Measurements from ENCODE around the gene CORO1C. TPM values are rescaled to one million over a fixed set of nuclear protein-coding genes. Genes with fewer than 3 reads are reported as not detected.

The CORO1C gene
- total and polyA plus RNA-seq, 2 donors (not counting 3 experiments of a cell fraction or from before 2014, with no cell fraction given): 150 to 240 TPM

GRCh38 chr12:108646600-108647579, 84.4 kb downstream of the CORO1C start:
- BruUV-seq (replicated peaks): no TSS peak
- peak; percentile 38 for FAIRE-seq

More at GRCh38 chr12:108646600-108647579, 84.4 kb downstream of the CORO1C start:
- Histone ChIP-seq H3K36me3 (ENCODE audit: control insufficient read depth in 2 of 2, extremely low read depth in 1 of 2, insufficient read depth in 2 of 2, low read length in 2 of 2) (peaks cover 4 to 16% of the 10 kb centered on the region in 2 experiments), H3K9ac (replicated peaks; ENCODE audit: extremely low read depth, insufficient read depth, low read length) (peak overlapping the region; percentile 28), H3K79me2 (ENCODE audit: control insufficient read depth, insufficient read depth, low read length) (no peaks in the 10 kb centered on the region), H4K20me1 (replicated peaks; ENCODE audit: control insufficient read depth, extremely low read depth, insufficient read depth, low read length) (no peaks in the 10 kb centered on the region), H3K4me1 (ENCODE audit: control insufficient read depth, extremely low read depth, insufficient read depth, low read length) (peaks cover 62% of the 10 kb centered on the region), H2AFZ (ENCODE audit: low read depth, low read length) (no peak overlapping the region), H3K27me3 (ENCODE audit: control insufficient read depth in 2 of 2, insufficient read depth in 2 of 2, low read length in 2 of 2) (no peaks in the 10 kb centered on the region), H3K9me1 (replicated peaks; ENCODE audit: control insufficient read depth, extremely low read depth, insufficient read depth, low read length) (no peaks in the 10 kb centered on the region), H3K4me2 (ENCODE audit: insufficient read depth, low read length) (peak overlapping the region; percentile 51), H3K27ac (ENCODE audit: insufficient read depth, low read depth, low read length) (peak overlapping the region; percentile 54), H3K4me3 (replicated peaks in 1 of 3; ENCODE audit: insufficient read depth in 1 of 3, low read depth in 1 of 3, low read length in 3 of 3) (no peak overlapping the region), H3K9me3 (replicated peaks; ENCODE audit: control insufficient read depth, insufficient read depth, low read length) (no peaks in the 10 kb centered on the region)
- TF ChIP-seq POLR2AphosphoS5 (IDR thresholded peaks at IDR 0.05; ENCODE audit: insufficient read depth, low read depth, low read length) (no peak), MAX (IDR thresholded peaks at IDR 0.05; ENCODE audit: insufficient read depth, insufficient read length) (peak; percentile 54), MYC (IDR thresholded peaks at IDR 0.05; ENCODE audit: low read depth, low read length) (no peak), GATA2 (IDR thresholded peaks at IDR 0.05; ENCODE audit: insufficient read depth, insufficient read length, low read depth, low read length) (peak; percentile 51), FOS (IDR thresholded peaks at IDR 0.05; ENCODE audit: borderline replicate concordance, insufficient read depth, low read length) (peak; percentile 46), JUN (IDR thresholded peaks at IDR 0.05; ENCODE audit: borderline replicate concordance, insufficient read depth, insufficient read length, low read depth) (peak; percentile 22), CTCF (IDR thresholded peaks at IDR 0.05; ENCODE audit: extremely low read depth in 1 of 2, insufficient read depth in 1 of 2, low read depth in 1 of 2, low read length in 2 of 2) (no peak), EZH2 (IDR thresholded peaks at IDR 0.05; ENCODE audit: borderline replicate concordance, low read depth, low read length, severe bottlenecking) (no peak)
- intact Hi-C loops (cut with micrococcal nuclease): loop anchor here (5.0 kb wide), 1 partner anchor 205 kb away; no protein-coding TSS in a partner anchor
- ChIA-PET CTCF (interaction anchor here (0.8 to 3.6 kb wide), 10 partner anchors 9 to 448 kb away, joined by 3 to 26 read pairs (median 4); no protein-coding TSS in a partner anchor), POLR2A (no interaction called here)
- dilution Hi-C loops (cut with MboI; ENCODE audit: extremely low pct_ligation_motif_present, low sequenced_read_pairs): no loop called here
- peak; percentile 65 for DNase-seq (ENCODE audit: low read depth, low spot score)

All from endothelial cell of umbilical vein (primary cell).